SU-DHL-6 (cell line): ENCODE measurements around the gene YTHDC1.

Experiments
- H2AFZ ChIP-seq: fragments of 200-600 bp; sonication (generic); 2 replicates; pipeline ENCODE4 v1.6.1; 2014; ENCODE audit warnings: low read depth, mild to moderate bottlenecking, moderate library complexity, mixed read lengths, antibody characterized with exemption, low read length; ENCODE audit not compliant: severe bottlenecking
- H3F3A ChIP-seq: fragments of 200-600 bp; shearing (Covaris generic); 2 replicates; pipeline ENCODE4 v1.6.0; 2016; ENCODE audit warnings: antibody characterized with exemption, mild to moderate bottlenecking; ENCODE audit not compliant: insufficient read depth
- H3K27ac ChIP-seq: fragments of 200-600 bp; sonication (generic); 2 replicates; pipeline ENCODE4 v1.5.1; 2016; ENCODE audit warnings: low read depth, mild to moderate bottlenecking, low read length, moderate library complexity, mixed read lengths
- H3K27me3 ChIP-seq: fragments of 200-600 bp; sonication (generic), shearing (Covaris generic); 2 replicates; pipeline ENCODE4 v1.6.0; 2014; ENCODE audit warnings: mild to moderate bottlenecking, low read length
- H3K36me3 ChIP-seq: fragments of 200-600 bp; sonication (generic); 2 replicates; pipeline ENCODE4 v1.6.1; 2014; ENCODE audit warnings: mild to moderate bottlenecking, low read length, mixed read lengths
- H3K4me2 ChIP-seq: fragments of 300-600, 200-600 bp; shearing (Covaris generic), sonication (generic); 2 replicates; pipeline ENCODE4 v1.6.0; 2014; ENCODE audit warnings: low read length, low read depth, mild to moderate bottlenecking; ENCODE audit not compliant: poor library complexity, severe bottlenecking
- H3K4me3 ChIP-seq: fragments of 200-600 bp; sonication (generic); 2 replicates; pipeline ENCODE4 v1.5.1; 2014; ENCODE audit warnings: antibody characterized with exemption, low read length, mild to moderate bottlenecking, mixed read lengths; ENCODE audit not compliant: insufficient read depth, poor library complexity, severe bottlenecking
- H3K79me2 ChIP-seq: fragments of 200-600 bp; sonication (generic); 2 replicates; pipeline ENCODE4 v1.6.1; 2014; ENCODE audit warnings: mild to moderate bottlenecking, low read length, moderate library complexity; ENCODE audit not compliant: insufficient read depth
- H3K9ac ChIP-seq: fragments of 200-600 bp; sonication (generic); 2 replicates; pipeline ENCODE4 v1.7.0; 2014; ENCODE audit warnings: mild to moderate bottlenecking, low read length
- H3K9me2 ChIP-seq: fragments of 200-600 bp; sonication (generic); replicated peaks from 2 replicates; pipeline ENCODE4 v1.6.1; 2014; ENCODE audit warnings: low read length; ENCODE audit not compliant: insufficient read depth
- H3K9me3 ChIP-seq: fragments of 200-600 bp; sonication (generic); 2 replicates; pipeline ENCODE4 v1.6.1; 2014; ENCODE audit warnings: low read length, mixed read lengths; ENCODE audit not compliant: insufficient read depth
- H4K20me1 ChIP-seq: fragments of 200-600 bp; sonication (generic); 2 replicates; pipeline ENCODE4 v1.6.1; 2014; ENCODE audit warnings: low read depth, mild to moderate bottlenecking, antibody characterized with exemption, low read length, moderate library complexity, mixed read lengths
- EZH2phosphoT487 ChIP-seq: fragments of 200-600 bp; sonication (generic), shearing (Covaris generic); conservative IDR thresholded peaks from 2 replicates; pipeline ENCODE4 v1.6.1; 2018; ENCODE audit warnings: mild to moderate bottlenecking, antibody characterized with exemption, low read length, moderate library complexity, mixed read lengths
- TF ChIP-seq, protein P1 (sequence below): fragments of 200-600 bp; sonication (generic); IDR thresholded peaks from one replicate; pipeline ENCODE4 v1.5.1; 2017; ENCODE audit warnings: antibody characterized with exemption, mild to moderate bottlenecking, low read length, moderate library complexity; ENCODE audit not compliant: insufficient read depth, poor library complexity, severe bottlenecking

YTHDC1 gene

GRCh38 chr4:68310651-68311247, 39.1 kb downstream of the YTHDC1 start:
- no peak overlapping the region for H3K4me2 ChIP-seq
- no peaks in the 10 kb centered on the region for H3K9me3 ChIP-seq
- no peaks in the 10 kb centered on the region for H3K9me2 ChIP-seq
- H3K4me3 ChIP-seq: no peak overlapping the region
- peaks cover 6% of the 10 kb centered on the region; the same call in 1 of the 2 replicates for H3K36me3 ChIP-seq
- no peak overlapping the region for H3K27ac ChIP-seq
- no peaks in the 10 kb centered on the region for H3F3A ChIP-seq
- H3K27me3 ChIP-seq: no peaks in the 10 kb centered on the region
- no peak overlapping the region for H3K9ac ChIP-seq
- H4K20me1 ChIP-seq: no peaks in the 10 kb centered on the region
- no peak for TF ChIP-seq EZH2phosphoT487
- TF ChIP-seq, protein P1, sequence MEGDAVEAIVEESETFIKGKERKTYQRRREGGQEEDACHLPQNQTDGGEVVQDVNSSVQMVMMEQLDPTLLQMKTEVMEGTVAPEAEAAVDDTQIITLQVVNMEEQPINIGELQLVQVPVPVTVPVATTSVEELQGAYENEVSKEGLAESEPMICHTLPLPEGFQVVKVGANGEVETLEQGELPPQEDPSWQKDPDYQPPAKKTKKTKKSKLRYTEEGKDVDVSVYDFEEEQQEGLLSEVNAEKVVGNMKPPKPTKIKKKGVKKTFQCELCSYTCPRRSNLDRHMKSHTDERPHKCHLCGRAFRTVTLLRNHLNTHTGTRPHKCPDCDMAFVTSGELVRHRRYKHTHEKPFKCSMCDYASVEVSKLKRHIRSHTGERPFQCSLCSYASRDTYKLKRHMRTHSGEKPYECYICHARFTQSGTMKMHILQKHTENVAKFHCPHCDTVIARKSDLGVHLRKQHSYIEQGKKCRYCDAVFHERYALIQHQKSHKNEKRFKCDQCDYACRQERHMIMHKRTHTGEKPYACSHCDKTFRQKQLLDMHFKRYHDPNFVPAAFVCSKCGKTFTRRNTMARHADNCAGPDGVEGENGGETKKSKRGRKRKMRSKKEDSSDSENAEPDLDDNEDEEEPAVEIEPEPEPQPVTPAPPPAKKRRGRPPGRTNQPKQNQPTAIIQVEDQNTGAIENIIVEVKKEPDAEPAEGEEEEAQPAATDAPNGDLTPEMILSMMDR: no peak
- H3K79me2 ChIP-seq: no peaks in the 10 kb centered on the region
- no peak overlapping the region for H2AFZ ChIP-seq

DNA sequence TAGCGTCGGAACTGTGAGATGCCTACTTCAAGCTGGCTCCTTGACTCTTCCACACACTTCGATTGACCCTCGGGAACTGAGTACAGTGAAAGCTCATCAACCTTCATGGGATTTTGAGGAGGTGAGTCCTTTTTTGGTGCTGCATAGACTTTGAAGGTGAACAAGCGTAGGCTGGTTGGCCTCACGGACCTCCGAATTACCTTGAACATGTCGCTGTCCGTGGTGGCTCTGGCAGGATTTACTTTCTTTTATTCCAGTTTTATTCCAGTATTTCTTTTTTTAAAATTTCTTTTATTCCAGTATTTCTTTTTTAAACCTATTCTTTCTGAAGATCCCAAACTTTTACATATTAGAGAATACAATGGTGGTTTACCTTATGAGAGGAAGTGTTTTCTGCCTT, 45.2 kb downstream of the YTHDC1 start:
- no peak overlapping the region for H3K4me2 ChIP-seq
- H3K9me2 ChIP-seq: no peaks in the 10 kb centered on the region
- no peaks in the 10 kb centered on the region for H4K20me1 ChIP-seq
- TF ChIP-seq EZH2phosphoT487: no peak
- TF ChIP-seq, protein P1: no peak
- no peaks in the 10 kb centered on the region for H3K79me2 ChIP-seq
- H3K4me3 ChIP-seq: no peak overlapping the region
- no peaks in the 10 kb centered on the region for H3K27me3 ChIP-seq
- no peaks in the 10 kb centered on the region for H3K9me3 ChIP-seq
- H3F3A ChIP-seq: no peaks in the 10 kb centered on the region
- no peak overlapping the region for H2AFZ ChIP-seq
- no peak overlapping the region for H3K9ac ChIP-seq
- no peak overlapping the region for H3K27ac ChIP-seq
- H3K36me3 ChIP-seq: no peaks in the 10 kb centered on the region

DNA sequence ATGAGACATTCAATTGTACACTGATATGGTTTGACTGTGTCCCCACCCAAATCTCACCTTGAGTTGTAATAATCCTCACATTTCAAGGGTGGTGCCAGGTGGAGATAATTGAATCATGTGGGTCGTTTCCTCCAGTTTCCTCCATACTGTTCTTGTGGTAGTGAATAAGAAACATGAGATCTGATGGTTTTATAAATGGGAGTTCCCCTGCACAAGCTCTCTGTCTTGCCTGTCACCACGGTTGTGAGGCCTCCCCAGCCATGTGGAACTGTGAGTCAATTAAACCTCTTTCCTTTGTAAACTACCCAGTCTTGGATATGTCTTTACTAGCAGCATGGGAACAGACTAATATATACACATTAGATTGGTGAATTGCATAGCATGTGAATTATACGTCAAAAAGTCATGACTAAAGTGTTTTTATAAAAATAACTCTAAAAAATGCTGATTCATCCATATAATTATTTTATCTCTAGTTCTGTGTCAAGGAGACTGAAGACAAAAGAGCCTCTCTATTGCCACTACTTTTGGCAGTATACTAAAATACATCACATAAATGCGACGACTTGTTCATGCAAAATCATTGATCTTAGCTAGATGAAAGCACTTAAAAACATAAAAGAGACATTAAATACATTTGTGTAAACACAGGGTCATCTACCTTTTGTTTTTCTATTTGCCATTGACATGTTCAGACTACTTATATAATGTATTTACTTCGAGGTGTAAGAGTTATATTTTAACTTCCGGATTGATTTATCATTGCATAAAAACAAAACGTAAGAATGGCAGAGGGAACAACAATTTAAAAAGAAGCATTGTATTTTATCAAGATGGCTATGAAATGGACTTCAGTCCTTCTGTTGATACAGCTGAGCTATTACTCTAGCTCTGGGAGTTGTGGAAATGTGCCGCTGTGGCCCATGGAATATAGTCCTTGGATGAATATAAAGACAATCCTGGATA, 50.1 kb downstream of the YTHDC1 start:
- H3K9me2 ChIP-seq: no peaks in the 10 kb centered on the region

More for the DNA sequence above, 50.1 kb downstream of the YTHDC1 start:
- Histone ChIP-seq H3K36me3 (no peaks in the 10 kb centered on the region), H3K9me3 (no peaks in the 10 kb centered on the region), H3K4me2 (no peak overlapping the region), H3K4me3 (no peak overlapping the region), H3F3A (no peaks in the 10 kb centered on the region), H3K9ac (no peak overlapping the region), H3K27ac (no peak overlapping the region), H4K20me1 (no peaks in the 10 kb centered on the region), H2AFZ (no peak overlapping the region), H3K79me2 (no peaks in the 10 kb centered on the region), H3K27me3 (no peaks in the 10 kb centered on the region)
- TF ChIP-seq, protein P1: no peak
- TF ChIP-seq EZH2phosphoT487: no peak
